Astrocyte of the hippocampus (primary cell): ENCODE results near the gene NAT9.

Experiments
- DNase-seq: peaks from one replicate; pipeline ENCODE4 v3.0.0; 2011; ENCODE audit warnings: low read depth, low spot score

Gene NAT9

DNA sequence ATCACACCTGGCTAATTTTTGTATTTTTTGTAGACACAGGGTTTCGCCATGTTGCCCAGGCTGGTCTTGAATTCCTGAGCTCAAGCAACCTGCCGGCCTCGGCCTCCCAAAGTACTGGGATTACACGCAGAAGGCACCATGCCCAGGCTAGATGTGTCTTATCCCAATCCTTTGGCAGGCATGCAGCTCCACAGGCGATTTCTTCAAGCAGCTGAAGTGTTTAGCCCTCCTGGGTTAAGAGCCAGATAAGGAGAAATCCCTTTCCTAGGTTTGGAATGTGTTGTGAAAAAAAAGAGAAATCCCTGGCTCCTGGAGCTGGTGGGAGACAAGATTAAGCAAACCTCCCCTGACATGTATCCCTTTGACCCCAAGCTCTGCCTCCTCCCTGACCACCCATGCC is 29.8 kb downstream of the NAT9 start:
- no peak for DNase-seq

GRCh38 chr17:74745548-74746177 is 30.5 kb downstream of the NAT9 start:
- no peak for DNase-seq

- DNase-seq = peak; percentile 89
These were observed 31.2 kb downstream of the NAT9 start for GRCh38 chr17:74744714-74745547.

GRCh38 chr17:74744349-74744713 is 31.8 kb downstream of the NAT9 start:
- no peak for DNase-seq

GRCh38 chr17:74743755-74744154 is 32.4 kb downstream of the NAT9 start:
- DNase-seq = no peak

- no peak for DNase-seq
These were observed 33.1 kb downstream of the NAT9 start for GRCh38 chr17:74742978-74743545.

DNA sequence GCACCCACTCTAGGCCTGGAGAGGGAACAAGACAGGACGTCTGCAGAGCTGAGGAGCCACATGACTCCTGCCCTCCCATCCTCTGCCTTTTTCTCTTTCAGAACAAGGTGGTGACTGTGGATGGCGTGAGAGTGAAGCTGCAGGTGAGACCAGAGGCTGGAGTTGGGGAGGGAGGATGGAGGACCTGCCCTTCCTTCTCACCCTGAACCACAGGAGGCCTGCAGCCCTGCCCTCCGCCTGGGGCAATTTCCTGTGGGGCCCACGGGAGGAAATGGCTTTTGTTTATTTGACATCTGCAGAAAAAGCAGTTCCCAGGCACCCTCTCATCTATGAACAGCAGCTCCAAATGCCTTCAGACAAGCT is 34.0 kb downstream of the NAT9 start:
- no peak for DNase-seq

- no peak for DNase-seq
These were observed 35.3 kb downstream of the NAT9 start for GRCh38 chr17:74740641-74741387.

DNA sequence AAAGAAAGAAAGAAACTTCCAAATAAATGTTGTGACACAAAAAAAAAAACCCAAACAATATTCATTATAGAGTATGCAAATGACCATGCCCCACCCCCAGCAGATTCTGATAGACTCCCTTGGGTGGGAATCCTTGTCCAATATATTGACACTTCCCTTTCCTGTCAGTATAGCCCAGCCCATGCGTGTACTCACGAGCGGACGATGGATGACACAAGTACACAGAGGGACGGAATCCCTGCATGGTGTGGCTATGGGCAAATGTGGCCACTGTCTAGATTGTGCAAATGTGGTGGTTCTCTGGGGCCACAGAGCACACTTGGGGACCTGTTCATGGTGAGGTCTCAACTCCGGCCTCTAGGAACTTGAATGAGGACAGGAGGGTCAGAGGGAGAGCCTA is 36.0 kb downstream of the NAT9 start:
- no peak for DNase-seq

DNA sequence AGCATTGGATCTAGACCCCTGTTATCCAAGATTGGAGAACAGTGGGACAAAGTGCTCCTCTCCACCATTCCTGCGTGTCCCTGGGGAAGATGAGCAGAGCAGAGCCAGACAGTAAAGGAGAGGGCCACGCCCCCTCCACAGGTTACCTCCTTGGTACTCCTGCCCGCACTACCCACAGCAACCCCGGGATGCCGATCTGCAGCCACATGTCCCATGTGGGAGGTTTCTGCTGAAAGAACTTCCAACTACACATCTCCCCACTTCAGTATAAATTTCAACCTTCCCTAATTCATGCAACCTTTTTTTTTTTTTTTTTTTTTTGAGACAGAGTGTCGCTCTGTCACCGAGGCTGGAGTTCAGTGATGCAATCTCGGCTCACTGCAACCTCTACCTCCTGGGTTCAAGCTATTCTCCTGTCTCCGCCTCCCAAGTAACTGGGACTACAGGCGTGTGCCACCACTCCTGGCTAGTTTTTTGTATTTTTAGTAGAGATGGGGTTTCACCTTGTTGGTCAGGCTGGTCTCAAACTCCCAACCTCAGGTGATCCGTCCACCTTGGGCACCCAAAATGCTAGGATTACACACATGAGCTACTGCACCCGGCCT is 36.8 kb downstream of the NAT9 start:
- no peak for DNase-seq

GRCh38 chr17:74738051-74738996 is 37.8 kb downstream of the NAT9 start:
- DNase-seq = no peak

GRCh38 chr17:74737299-74738050 is 38.7 kb downstream of the NAT9 start:
- no peak for DNase-seq

DNA sequence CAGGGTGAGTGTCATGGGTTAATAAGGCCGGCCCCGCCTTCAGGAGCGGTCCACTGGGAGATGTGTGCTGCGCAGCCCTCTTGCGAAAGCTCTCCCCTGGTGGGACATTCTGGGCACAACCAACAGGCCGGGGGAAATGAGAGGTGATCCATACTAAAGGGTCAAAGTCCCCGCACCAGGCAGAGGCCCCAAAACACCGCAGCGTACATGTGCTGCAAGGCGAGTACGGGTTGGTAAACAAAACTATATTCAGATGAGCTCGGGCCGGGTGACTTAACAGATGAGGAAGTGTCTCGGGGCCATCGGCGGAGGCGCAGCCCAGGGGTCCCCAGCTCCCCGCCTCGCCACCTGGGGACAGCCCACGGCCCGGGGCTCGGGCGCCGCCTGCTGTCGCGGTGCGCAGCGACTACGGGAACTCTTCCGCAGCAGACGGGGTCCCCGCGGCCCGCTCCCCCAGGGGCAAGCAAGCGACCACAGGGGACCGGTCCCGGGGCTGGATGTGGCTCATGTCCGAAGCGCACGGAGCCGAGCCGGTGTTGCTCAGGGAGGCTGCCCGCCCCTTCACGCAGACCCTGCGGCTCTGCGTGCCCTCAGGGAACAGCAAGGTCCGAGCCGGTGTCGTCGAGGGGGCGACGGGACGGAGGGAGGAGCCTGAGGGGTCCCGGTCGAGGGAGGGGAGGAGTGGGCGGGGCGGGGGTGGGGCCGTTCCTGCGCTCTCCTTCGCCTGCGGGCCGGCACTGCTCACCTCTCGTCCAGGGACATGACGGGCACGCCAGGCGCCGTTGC is 39.4 kb downstream of the NAT9 start, which contains the start of gene RAB37:
RAB37 (plus strand) TSS at position 744 of the 786 bp plus-strand sequence; CDS start at position 761, 17 bp downstream.
- DNase-seq = no peak

- no peak for DNase-seq
These were observed 41.9 kb downstream of the NAT9 start for GRCh38 chr17:74734256-74734655.

DNA sequence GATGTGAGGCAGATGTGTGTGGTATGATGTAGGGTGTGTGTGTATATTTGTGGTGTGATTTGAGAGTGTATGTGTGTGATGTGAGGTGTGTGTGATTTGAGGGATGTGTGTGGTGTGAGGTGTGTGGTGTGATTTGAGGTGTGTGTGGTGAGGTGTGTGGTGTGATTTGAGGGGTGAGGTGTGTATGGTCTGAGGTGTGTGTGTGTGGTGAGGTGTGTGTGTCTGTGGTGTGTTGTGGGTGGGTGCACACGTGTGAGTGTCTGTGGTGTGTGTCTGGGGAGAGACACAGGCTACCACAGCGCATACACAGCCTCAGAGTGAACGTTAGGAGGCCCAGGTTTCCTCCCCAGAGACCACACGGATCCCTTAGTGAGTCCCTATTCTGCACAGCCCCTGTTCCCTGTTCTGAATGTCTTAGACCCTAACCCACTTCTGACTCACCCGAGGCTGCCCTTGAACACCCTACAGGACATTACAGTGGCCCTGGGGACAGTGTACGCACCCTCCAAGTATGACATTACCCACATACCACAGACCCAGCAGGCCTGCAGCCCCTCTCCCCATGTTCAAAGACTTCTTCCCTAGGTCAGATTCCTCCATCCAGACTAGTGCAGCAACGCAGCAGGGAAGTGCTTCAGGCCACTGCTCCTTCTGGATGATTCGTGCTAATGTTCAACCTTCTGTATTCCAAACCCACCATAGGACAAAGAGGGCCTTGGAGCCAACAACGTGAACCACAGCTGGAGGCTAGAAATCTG is 42.6 kb downstream of the NAT9 start:
- no peak for DNase-seq

DNA sequence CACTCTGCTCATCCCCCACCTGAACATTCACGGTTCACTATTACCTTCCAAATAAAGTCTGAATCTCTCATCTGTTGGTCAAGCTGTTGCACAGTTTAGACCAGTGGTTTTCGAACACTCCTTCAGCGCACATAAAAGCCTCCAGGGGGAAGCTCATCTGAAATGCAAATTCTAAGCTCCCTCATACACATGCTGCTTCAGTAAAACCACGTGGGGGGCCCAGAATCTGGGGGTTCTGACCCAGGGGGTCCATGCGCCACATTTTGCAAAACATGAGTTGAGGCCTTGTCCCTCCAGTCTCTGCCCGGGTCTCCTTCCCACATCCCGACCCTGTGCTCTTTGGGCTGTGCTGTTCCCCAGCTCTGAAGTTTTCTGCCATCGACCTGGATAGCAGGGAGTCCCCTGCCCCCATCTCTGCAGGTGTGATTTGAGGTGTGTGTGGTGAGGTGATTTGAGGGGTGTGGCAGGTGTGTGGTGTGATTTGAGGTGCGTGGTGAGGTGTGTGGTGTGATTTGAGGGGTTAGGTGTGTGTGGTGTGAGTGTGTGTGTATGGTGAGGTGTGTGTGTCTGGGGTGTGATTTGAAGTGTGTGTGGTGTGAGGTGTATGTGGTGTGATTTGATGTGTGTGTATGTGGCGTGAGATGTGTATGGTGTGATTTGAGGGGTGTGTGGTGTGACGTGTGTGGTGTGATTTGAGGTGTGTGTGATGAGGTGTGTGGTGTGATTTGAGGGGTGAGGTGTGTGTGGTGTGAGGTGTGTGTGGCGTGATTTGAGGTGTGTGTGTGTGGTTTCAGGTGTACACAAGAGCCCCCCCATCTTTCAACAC is 43.9 kb downstream of the NAT9 start:
- no peak for DNase-seq

- DNase-seq = no peak
These were observed 44.9 kb downstream of the NAT9 start for GRCh38 chr17:74731347-74731605.
